Adrenal gland (tissue), 5 donors: Measurements from ENCODE around the gene CARD8.

Source experiments
- POLR2A ChIP-seq, 2 donors: fragments of 450-650 bp; IDR thresholded peaks; one replicate each; pipeline ENCODE4 v1.6.1; 2017; ENCODE audit warnings: antibody characterized with exemption in 2 of 2, mild to moderate bottlenecking in 2 of 2, moderate library complexity in 1 of 2
- TF ChIP-seq, protein P1 (sequence below), 6 experiments: fragments of 450-650 bp in 4 of 6; fragments of 200-600 bp in 2 of 6; sonication (generic) in 1 of 6; IDR thresholded peaks; 1 replicate in 5 of 6; 2 replicates in 1 of 6; pipeline versions ENCODE4 v1.5.1 to v1.8.0; 2016 to 2021; ENCODE audit warnings: antibody characterized with exemption in 6 of 6, mild to moderate bottlenecking in 2 of 6, moderate library complexity in 1 of 6
- donor health status: DM: no; HTN: no; CAD: no.

DNA sequence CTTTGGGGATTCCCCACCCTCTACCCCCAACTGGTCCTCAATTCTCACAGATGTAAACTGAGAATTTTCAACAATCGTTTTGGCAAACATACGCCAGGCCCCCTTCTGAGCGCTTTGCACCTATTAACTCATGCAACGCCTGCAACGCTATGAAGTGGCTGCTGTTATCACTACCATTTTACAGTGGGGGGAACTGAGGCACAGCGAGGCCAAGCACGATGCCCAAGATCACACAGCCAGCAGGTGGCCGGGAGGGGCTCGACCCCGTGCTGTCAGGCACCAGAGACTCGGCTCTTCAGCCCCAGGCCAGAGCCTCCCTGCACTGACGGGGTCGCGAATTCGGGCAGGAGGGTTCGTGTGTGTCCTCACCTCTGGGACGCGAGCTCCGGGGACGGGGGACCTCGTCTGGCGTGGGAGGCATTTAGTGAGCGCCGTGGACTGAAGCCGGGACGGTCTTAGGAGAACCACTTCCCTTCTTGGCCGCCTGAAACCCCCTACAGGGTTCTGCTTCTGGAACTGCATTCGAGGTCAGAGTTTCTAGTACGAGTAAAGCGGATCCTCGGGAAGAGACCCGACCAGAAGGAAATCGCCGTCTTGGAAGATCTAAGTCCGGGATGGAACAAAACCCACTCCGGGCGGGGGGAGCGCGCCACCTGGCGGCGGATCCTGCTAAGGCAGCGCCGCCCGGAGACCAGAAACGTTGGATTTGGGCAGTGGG lies 35.2 kb upstream of the CARD8 start:
- TF ChIP-seq, protein P1, sequence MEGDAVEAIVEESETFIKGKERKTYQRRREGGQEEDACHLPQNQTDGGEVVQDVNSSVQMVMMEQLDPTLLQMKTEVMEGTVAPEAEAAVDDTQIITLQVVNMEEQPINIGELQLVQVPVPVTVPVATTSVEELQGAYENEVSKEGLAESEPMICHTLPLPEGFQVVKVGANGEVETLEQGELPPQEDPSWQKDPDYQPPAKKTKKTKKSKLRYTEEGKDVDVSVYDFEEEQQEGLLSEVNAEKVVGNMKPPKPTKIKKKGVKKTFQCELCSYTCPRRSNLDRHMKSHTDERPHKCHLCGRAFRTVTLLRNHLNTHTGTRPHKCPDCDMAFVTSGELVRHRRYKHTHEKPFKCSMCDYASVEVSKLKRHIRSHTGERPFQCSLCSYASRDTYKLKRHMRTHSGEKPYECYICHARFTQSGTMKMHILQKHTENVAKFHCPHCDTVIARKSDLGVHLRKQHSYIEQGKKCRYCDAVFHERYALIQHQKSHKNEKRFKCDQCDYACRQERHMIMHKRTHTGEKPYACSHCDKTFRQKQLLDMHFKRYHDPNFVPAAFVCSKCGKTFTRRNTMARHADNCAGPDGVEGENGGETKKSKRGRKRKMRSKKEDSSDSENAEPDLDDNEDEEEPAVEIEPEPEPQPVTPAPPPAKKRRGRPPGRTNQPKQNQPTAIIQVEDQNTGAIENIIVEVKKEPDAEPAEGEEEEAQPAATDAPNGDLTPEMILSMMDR (IDR thresholded peaks at IDR 0.05), result peak; percentile 93 to 98 (median 96)
- TF ChIP-seq POLR2A (IDR thresholded peaks at IDR 0.05), result no peak
